Naive B cell (primary cell): ENCODE results near the gene METTL26. TPM values are rescaled to one million over a fixed set of nuclear protein-coding genes. Genes with fewer than 3 reads are reported as not detected.
A peak's percentile ranks its signal among the peaks of the same experiment; 100 is the strongest.
"Not testable (repeated sequence)": the region's sequence is repeated elsewhere in the genome, so short reads cannot be mapped to it uniquely, and the experiment has no call there.

Source experiments
- ATAC-seq, 2 donors: fragments of 150-1000 bp; cut with Tn5 transposase; 2 replicates each; pipeline ENCODE4 v1.10.0; 2021; ENCODE audit warnings: low read depth in 2 of 2, mild to moderate bottlenecking in 2 of 2, moderate library complexity in 2 of 2
- DNase-seq: peaks from one replicate; pipeline ENCODE4 v3.0.0; 2022
- H3K27ac Mint-ChIP-seq, 6 donors: one replicate each; pipeline ENCODE4 v1.8.0; 2020 to 2022; ENCODE audit warnings: mild to moderate bottlenecking in 6 of 6, mixed read lengths in 6 of 6, moderate library complexity in 5 of 6, inconsistent platforms in 2 of 6
- H3K27me3 Mint-ChIP-seq, 3 donors: one replicate each; pipeline ENCODE4 v1.8.0; 2021 to 2022; ENCODE audit warnings: mixed read lengths in 3 of 3, mild to moderate bottlenecking in 1 of 3
- H3K36me3 Mint-ChIP-seq, 2 donors: one replicate each; pipeline ENCODE4 v1.8.0; 2020 to 2022; ENCODE audit warnings: mixed read lengths in 2 of 2, inconsistent platforms in 1 of 2, mild to moderate bottlenecking in 1 of 2
- H3K4me1 Mint-ChIP-seq, 3 donors: one replicate each; pipeline ENCODE4 v1.8.0; 2020 to 2022; ENCODE audit warnings: mixed read lengths in 3 of 3, inconsistent platforms in 1 of 3, mild to moderate bottlenecking in 1 of 3, moderate library complexity in 1 of 3
- H3K4me3 Mint-ChIP-seq, 8 donors: one replicate each; pipeline ENCODE4 v1.8.0; 2020 to 2022; ENCODE audit warnings: mild to moderate bottlenecking in 8 of 8, mixed read lengths in 8 of 8, moderate library complexity in 8 of 8, inconsistent platforms in 2 of 8
- H3K9me3 Mint-ChIP-seq, 7 donors: one replicate each; pipeline ENCODE4 v1.8.0; 2020 to 2022; ENCODE audit warnings: mixed read lengths in 7 of 7, mild to moderate bottlenecking in 5 of 7, inconsistent platforms in 2 of 7, moderate library complexity in 1 of 7
- polyA plus RNA-seq, 6 donors: library from polyadenylated mRNA; unstranded; fragments of 300-500 nt; fragmentation: Illumina TruSeq; gene quantifications; one replicate each; pipeline ENCODE4 v1.2.3, GENCODE V29; 2021; ENCODE audit warnings: low read depth in 6 of 6

The METTL26 gene
- polyA plus RNA-seq, 6 donors from 2014 or later: 66.3 to 87.6 (median 84.9) TPM

- no peaks in the 10 kb centered on the region for H3K27me3 Mint-ChIP-seq
- H3K4me1 Mint-ChIP-seq: peaks cover 25 to 27% (median 26%) of the 10 kb centered on the region in 3 donors
- H3K27ac Mint-ChIP-seq: no peak overlapping the region
- DNase-seq (no peak), ATAC-seq (no peak)
- no peak overlapping the region for H3K4me3 Mint-ChIP-seq
- H3K9me3 Mint-ChIP-seq: peaks cover 0 to 4% (median 0%) of the 10 kb centered on the region in 7 donors
- no peaks in the 10 kb centered on the region for H3K36me3 Mint-ChIP-seq
Measured at GRCh38 chr16:609984-610383, 26.1 kb downstream of the METTL26 start.

GRCh38 chr16:609316-609715 lies 26.8 kb downstream of the METTL26 start:
- no peaks in the 10 kb centered on the region for H3K27me3 Mint-ChIP-seq

GRCh38 chr16:608019-608418 lies 28.1 kb downstream of the METTL26 start:
- Mint-ChIP-seq H3K9me3 (peaks cover 0 to 5% (median 0%) of the 10 kb centered on the region in 7 donors), H3K27me3 (no peaks in the 10 kb centered on the region), H3K4me1 (peaks cover 18 to 31% (median 27%) of the 10 kb centered on the region in 3 donors), H3K27ac (peak overlapping the region in 1 of 6 donors; percentile 7), H3K36me3 (no peaks in the 10 kb centered on the region), H3K4me3 (no peak overlapping the region)
- DNase-seq (no peak), ATAC-seq (no peak)

More at GRCh38 chr16:609316-609715, 26.8 kb downstream of the METTL26 start:
- H3K4me3 Mint-ChIP-seq: no peak overlapping the region
- no peak overlapping the region for H3K27ac Mint-ChIP-seq
- peaks cover 21 to 22% (median 21%) of the 10 kb centered on the region in 3 donors for H3K4me1 Mint-ChIP-seq
- no peak for DNase-seq
- no peaks in the 10 kb centered on the region for H3K36me3 Mint-ChIP-seq
- H3K9me3 Mint-ChIP-seq: peaks cover 0 to 5% (median 0%) of the 10 kb centered on the region in 7 donors
- no peak for ATAC-seq

GRCh38 chr16:606656-607307 lies 29.3 kb downstream of the METTL26 start:
- Mint-ChIP-seq H3K27ac (no peak overlapping the region), H3K36me3 (no peaks in the 10 kb centered on the region), H3K4me1 (peaks cover 19 to 33% (median 27%) of the 10 kb centered on the region in 3 donors), H3K9me3 (peaks cover 0 to 5% (median 0%) of the 10 kb centered on the region in 7 donors), H3K27me3 (no peaks in the 10 kb centered on the region), H3K4me3 (no peak overlapping the region)
- ATAC-seq (no peak), DNase-seq (no peak)

- Mint-ChIP-seq H3K4me3 (no peak overlapping the region), H3K4me1 (peaks cover 6 to 19% (median 13%) of the 10 kb centered on the region in 3 donors), H3K27ac (peak overlapping the region in 1 of 6 donors; percentile 69), H3K27me3 (no peaks in the 10 kb centered on the region), H3K9me3 (peaks cover 0 to 5% (median 0%) of the 10 kb centered on the region in 7 donors), H3K36me3 (no peaks in the 10 kb centered on the region)
- no peak for DNase-seq
- ATAC-seq: no peak
Measured at GRCh38 chr16:603933-604332, 32.2 kb downstream of the METTL26 start.

- ATAC-seq (no peak), DNase-seq (no peak)
- no peaks in the 10 kb centered on the region for H3K36me3 Mint-ChIP-seq
- peaks cover 16 to 18% (median 16%) of the 10 kb centered on the region in 3 donors for H3K4me1 Mint-ChIP-seq
- no peaks in the 10 kb centered on the region for H3K27me3 Mint-ChIP-seq
- peak overlapping the region in 1 of 8 donors; percentile 15 for H3K4me3 Mint-ChIP-seq
- peaks cover 0 to 5% (median 0%) of the 10 kb centered on the region in 7 donors for H3K9me3 Mint-ChIP-seq
- H3K27ac Mint-ChIP-seq: no peak overlapping the region
Measured at GRCh38 chr16:600781-601180, 35.3 kb downstream of the METTL26 start.

- Mint-ChIP-seq H3K9me3 (no peaks in the 10 kb centered on the region), H3K27me3 (no peaks in the 10 kb centered on the region), H3K4me1 (peaks cover 16 to 21% (median 17%) of the 10 kb centered on the region in 3 donors), H3K36me3 (no peaks in the 10 kb centered on the region), H3K4me3 (no peak overlapping the region), H3K27ac (peak overlapping the region in 1 of 6 donors; percentile 11)
- DNase-seq (no peak), ATAC-seq (no peak)
Measured at GRCh38 chr16:598823-599739, 37.0 kb downstream of the METTL26 start.

GRCh38 chr16:597655-598054 lies 38.5 kb downstream of the METTL26 start:
- not testable (repeated sequence) for H3K9me3 Mint-ChIP-seq, H3K4me3 Mint-ChIP-seq, H3K27ac Mint-ChIP-seq, ATAC-seq, H3K36me3 Mint-ChIP-seq, H3K27me3 Mint-ChIP-seq, DNase-seq
- H3K4me1 Mint-ChIP-seq: peaks cover 14 to 27% (median 19%) of the 10 kb centered on the region in 3 donors

- ATAC-seq (no peak), DNase-seq (no peak)
- H3K27me3 Mint-ChIP-seq: no peaks in the 10 kb centered on the region
- H3K27ac Mint-ChIP-seq: peak overlapping the region in 1 of 6 donors; percentile 84
- peaks cover 21 to 31% (median 29%) of the 10 kb centered on the region in 3 donors for H3K4me1 Mint-ChIP-seq
- no peak overlapping the region for H3K4me3 Mint-ChIP-seq
- no peaks in the 10 kb centered on the region for H3K36me3 Mint-ChIP-seq
- no peaks in the 10 kb centered on the region for H3K9me3 Mint-ChIP-seq
Measured at GRCh38 chr16:596736-597060, 39.4 kb downstream of the METTL26 start.

- DNase-seq: no peak
- no peaks in the 10 kb centered on the region for H3K36me3 Mint-ChIP-seq
- no peak overlapping the region for H3K4me3 Mint-ChIP-seq
- peaks cover 26 to 34% (median 32%) of the 10 kb centered on the region in 3 donors for H3K4me1 Mint-ChIP-seq
- H3K9me3 Mint-ChIP-seq: no peaks in the 10 kb centered on the region
- no peak for ATAC-seq
- H3K27me3 Mint-ChIP-seq: no peaks in the 10 kb centered on the region
- peak overlapping the region in 1 of 6 donors; percentile 82 for H3K27ac Mint-ChIP-seq
Measured at GRCh38 chr16:595942-596735, 40.0 kb downstream of the METTL26 start.

GRCh38 chr16:595094-595528 lies 41.0 kb downstream of the METTL26 start:
- H3K27me3 Mint-ChIP-seq: no peaks in the 10 kb centered on the region
- no peak overlapping the region for H3K27ac Mint-ChIP-seq

GRCh38 chr16:593807-594206 lies 42.3 kb downstream of the METTL26 start:
- no peak for DNase-seq
- H3K9me3 Mint-ChIP-seq: no peaks in the 10 kb centered on the region
- no peak for ATAC-seq
- peak overlapping the region in 2 of 8 donors; percentile 33 to 71 for H3K4me3 Mint-ChIP-seq
- H3K27me3 Mint-ChIP-seq: no peaks in the 10 kb centered on the region
- H3K36me3 Mint-ChIP-seq: no peaks in the 10 kb centered on the region
- H3K27ac Mint-ChIP-seq: peak overlapping the region in 1 of 6 donors; percentile 70
- H3K4me1 Mint-ChIP-seq: peaks cover 35 to 41% (median 40%) of the 10 kb centered on the region in 3 donors

More at GRCh38 chr16:595094-595528, 41.0 kb downstream of the METTL26 start:
- H3K9me3 Mint-ChIP-seq: no peaks in the 10 kb centered on the region
- no peak for DNase-seq
- no peaks in the 10 kb centered on the region for H3K36me3 Mint-ChIP-seq
- no peak for ATAC-seq
- peak overlapping the region in 1 of 8 donors; percentile 77 for H3K4me3 Mint-ChIP-seq
- peaks cover 35 to 41% (median 40%) of the 10 kb centered on the region in 3 donors for H3K4me1 Mint-ChIP-seq

- H3K4me1 Mint-ChIP-seq: peaks cover 38 to 44% (median 43%) of the 10 kb centered on the region in 3 donors
Measured at GRCh38 chr16:593406-593805, 42.7 kb downstream of the METTL26 start.

More at GRCh38 chr16:593406-593805, 42.7 kb downstream of the METTL26 start:
- no peak for DNase-seq
- no peak for ATAC-seq
- Mint-ChIP-seq H3K36me3 (no peaks in the 10 kb centered on the region), H3K9me3 (no peaks in the 10 kb centered on the region), H3K4me3 (peak overlapping the region in 2 of 8 donors; percentile 33 to 71), H3K27me3 (no peaks in the 10 kb centered on the region), H3K27ac (peak overlapping the region in 3 of 6 donors; percentile 34 to 70 (median 56))
